Heart left ventricle (tissue), 16 donors: ENCODE data around the gene CELF5. TPM values are rescaled to one million over a fixed set of nuclear protein-coding genes. Genes with fewer than 3 reads are reported as not detected.

ENCODE experiments used
- ATAC-seq, 4 donors: fragments of 200-7000 bp; cut with Tn5 transposase; one replicate each; pipeline ENCODE4 v1.9.1; 2020 to 2022; ENCODE audit warnings: moderate library complexity in 4 of 4, mild to moderate bottlenecking in 3 of 4, moderate number of reproducible peaks in 1 of 4
- DNase-seq, 5 donors: peaks; one replicate each; pipeline ENCODE4 v3.0.0-alpha.2; 2020
- H3K27ac ChIP-seq, 12 donors: fragments of 200-600 bp; sonication (generic) in 4 of 12; one replicate each; pipeline versions ENCODE4 v1.5.0 to v1.8.0; 2016 to 2022; ENCODE audit warnings: mild to moderate bottlenecking in 2 of 12
- H3K27me3 ChIP-seq, 9 donors: fragments of 200-600 bp; sonication (generic) in 2 of 9; one replicate each; pipeline versions ENCODE4 v1.5.1 to v1.8.0; 2016 to 2022; ENCODE audit warnings: mild to moderate bottlenecking in 3 of 9
- H3K36me3 ChIP-seq, 9 donors: fragments of 200-600 bp; sonication (generic) in 2 of 9; one replicate each; pipeline versions ENCODE4 v1.5.0 to v1.8.0; 2018 to 2022; ENCODE audit warnings: mild to moderate bottlenecking in 2 of 9
- H3K4me1 ChIP-seq, 12 donors: fragments of 200-600 bp; sonication (generic) in 4 of 12; one replicate each; pipeline versions ENCODE4 v1.5.0 to v1.8.0; 2016 to 2022; ENCODE audit warnings: mild to moderate bottlenecking in 3 of 12
- H3K4me3 ChIP-seq, 12 donors: fragments of 200-600 bp; sonication (generic) in 4 of 12; one replicate each; pipeline versions ENCODE4 v1.5.0 to v1.8.0; 2017 to 2022; ENCODE audit warnings: mild to moderate bottlenecking in 9 of 12, moderate library complexity in 4 of 12
- H3K9me3 ChIP-seq, 12 donors: fragments of 200-600 bp; sonication (generic) in 4 of 12; one replicate each; pipeline versions ENCODE4 v1.5.0 to v1.8.0; 2016 to 2022; ENCODE audit warnings: mild to moderate bottlenecking in 1 of 12
- POLR2A ChIP-seq, 2 donors: fragments of 450-650 bp; IDR thresholded peaks; one replicate each; pipeline ENCODE4 v1.6.1; 2017; ENCODE audit warnings: antibody characterized with exemption in 2 of 2, mild to moderate bottlenecking in 2 of 2, moderate library complexity in 2 of 2
- WGBS, 4 donors: extraction: QIAGEN DNeasy Blood & Tissue Kit in 2 of 4; methylation state at CpG; one replicate each; pipeline versions ENCODE4 v1.1.5 to v1.1.7; 2013 to 2018; 5-methylcytosine and 5-hydroxymethylcytosine counted together
- intact Hi-C, 10 donors: fragments of 100-400 bp; cut with DNase I; formaldehyde crosslinking; loops; one replicate each; pipeline versions ENCODE4 v1.11.1 to v1.14.2; 2022
- polyA plus RNA-seq, 2 donors: library from polyadenylated mRNA; stranded (reverse); fragments of 200-250 nt; gene quantifications; one replicate each; pipeline ENCODE4 v1.2.3, GENCODE V29; 2013
- total RNA-seq, 9 donors: library from RNA; depleted of rRNA in 2 of 9; stranded (reverse); fragments of >200 nt in 2 of 9; fragmentation: NEBNext Ultra II Directional in 3 of 9; extraction: Animal tissue kit (Norgen Biotek cat#: 25700) in 3 of 9; gene quantifications; one replicate each; pipeline versions ENCODE4 v1.1.0 to v1.2.4, GENCODE V29; 2016 to 2023
- TF ChIP-seq, protein P1 (sequence below), 12 donors: fragments of 200-600 bp; sonication (generic) in 4 of 12; IDR thresholded peaks; one replicate each; pipeline versions ENCODE4 v1.5.0 to v1.8.0; 2018 to 2022; ENCODE audit warnings: antibody characterized with exemption in 12 of 12, mild to moderate bottlenecking in 5 of 12
- donor health status: ischemic (EF 13 %, LVEDD 7.1; RV severe dilation, severe dysfunction).
- donor health status: healthy with polysubstance abuse.
- donor health status: DM: no; HTN: yes; CAD: no.
- donor health status: DM: no; HTN: no; CAD: no.
- donor health status: ischemic (EF 25% LVEDD 6.9; RV normal size, moderate dysfunction).
- donor health status: ischemic (EF 25% LVEDD 5.7; RV mildly dilated, moderate dysfunction).
- donor health status: healthy.
- donor health status: DM: yes; HTN: yes; CAD: no.
- donor health status: ischemic (EF 35%, LVEDD 5.7; RV mildly dilated, moderate dysfunction).
- donor health status: nonischemic (EF 11% LVEDD 7.7; RV severe dilation, severe dysfunction).
- donor health status: DM: yes; HTN: yes; CAD: no.
- donor health status: PGD.
- donor health status: ischemic (EF 29% LVEDD 5.4; RV normal size, mild dysfunction).
- donor health status: nonischemic (EF 23%, LVEDD 6.1; RV moderate dilation, normal function).

CELF5 gene
- total and polyA plus RNA-seq, 11 donors: not detected

DNA sequence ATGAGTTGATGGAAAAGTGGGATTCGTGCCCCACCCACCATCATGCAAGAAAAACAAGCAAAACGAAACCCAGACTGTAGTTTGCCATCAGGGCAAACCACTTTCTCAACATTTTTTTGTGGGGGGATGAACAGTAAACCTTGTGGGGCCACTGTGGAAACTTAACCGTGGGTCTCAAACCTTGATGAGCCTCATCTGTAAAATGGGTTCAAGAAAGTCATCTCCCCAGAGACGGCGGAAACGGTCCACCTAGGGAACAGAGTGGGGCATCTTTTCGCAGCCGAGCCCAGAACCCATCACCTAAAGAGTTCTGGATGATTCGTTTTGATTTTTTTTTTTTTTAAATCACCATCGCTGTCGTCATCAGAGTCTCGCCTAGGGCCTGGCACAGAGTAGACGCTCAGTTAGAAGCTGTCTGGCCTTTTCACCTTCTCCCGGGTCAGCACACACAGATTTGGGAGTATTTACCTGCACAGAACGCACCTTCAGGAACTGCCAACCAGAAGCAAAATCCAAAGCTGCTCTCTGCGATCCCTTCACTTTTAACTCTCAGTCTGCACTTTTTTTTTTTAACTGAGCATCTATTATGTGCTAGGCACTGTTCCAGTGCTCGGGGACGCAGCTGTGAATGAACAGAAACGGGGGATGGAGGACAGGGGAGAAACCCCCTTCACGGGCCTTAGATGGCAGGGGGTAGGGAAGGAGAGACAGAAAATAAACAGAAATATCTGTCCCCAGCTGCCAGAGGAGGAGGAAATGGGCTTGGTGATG lies 69.8 kb downstream of the CELF5 start:
- Histone ChIP-seq H3K27ac (no peak overlapping the region), H3K36me3 (no peaks in the 10 kb centered on the region), H3K4me1 (no peaks in the 10 kb centered on the region), H3K27me3 (peaks cover 0 to 50% (median 22%) of the 10 kb centered on the region in 9 donors), H3K4me3 (no peak overlapping the region), H3K9me3 (no peaks in the 10 kb centered on the region)
- DNase-seq: no peak
- ATAC-seq: no peak
- TF ChIP-seq, protein P1, sequence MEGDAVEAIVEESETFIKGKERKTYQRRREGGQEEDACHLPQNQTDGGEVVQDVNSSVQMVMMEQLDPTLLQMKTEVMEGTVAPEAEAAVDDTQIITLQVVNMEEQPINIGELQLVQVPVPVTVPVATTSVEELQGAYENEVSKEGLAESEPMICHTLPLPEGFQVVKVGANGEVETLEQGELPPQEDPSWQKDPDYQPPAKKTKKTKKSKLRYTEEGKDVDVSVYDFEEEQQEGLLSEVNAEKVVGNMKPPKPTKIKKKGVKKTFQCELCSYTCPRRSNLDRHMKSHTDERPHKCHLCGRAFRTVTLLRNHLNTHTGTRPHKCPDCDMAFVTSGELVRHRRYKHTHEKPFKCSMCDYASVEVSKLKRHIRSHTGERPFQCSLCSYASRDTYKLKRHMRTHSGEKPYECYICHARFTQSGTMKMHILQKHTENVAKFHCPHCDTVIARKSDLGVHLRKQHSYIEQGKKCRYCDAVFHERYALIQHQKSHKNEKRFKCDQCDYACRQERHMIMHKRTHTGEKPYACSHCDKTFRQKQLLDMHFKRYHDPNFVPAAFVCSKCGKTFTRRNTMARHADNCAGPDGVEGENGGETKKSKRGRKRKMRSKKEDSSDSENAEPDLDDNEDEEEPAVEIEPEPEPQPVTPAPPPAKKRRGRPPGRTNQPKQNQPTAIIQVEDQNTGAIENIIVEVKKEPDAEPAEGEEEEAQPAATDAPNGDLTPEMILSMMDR (IDR thresholded peaks at IDR 0.05): no peak
- no peak for TF ChIP-seq POLR2A (IDR thresholded peaks at IDR 0.05)
- intact Hi-C loops: no loop called here
- WGBS, 4 donors: 75 to 88% (median 81%) methylated on average over 20 of the region's 20 CpGs

DNA sequence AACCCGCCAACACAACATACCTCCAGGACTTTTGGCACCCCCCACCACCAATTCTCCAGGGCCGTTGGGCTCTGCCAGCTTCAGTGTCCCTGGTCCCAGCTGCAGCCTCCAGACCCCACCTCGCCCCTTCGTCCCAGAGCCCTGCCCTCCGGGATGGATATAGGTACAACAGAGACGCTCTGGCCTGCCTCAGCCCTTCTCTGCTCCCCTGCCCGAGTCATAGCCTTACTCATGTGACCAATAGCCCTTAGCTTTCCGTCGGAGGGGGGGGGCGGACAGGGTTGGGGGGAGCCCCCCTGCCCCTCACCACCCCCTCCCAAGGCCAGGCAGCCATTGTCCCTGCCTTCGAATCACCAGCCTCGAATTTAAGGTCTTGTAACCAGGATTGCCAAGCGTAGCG lies 71.1 kb downstream of the CELF5 start:
- ATAC-seq (no peak), DNase-seq (no peak)
- no peak overlapping the region for H3K27ac ChIP-seq
- intact Hi-C loops: no loop called here
- no peaks in the 10 kb centered on the region for H3K4me1 ChIP-seq
- no peaks in the 10 kb centered on the region for H3K36me3 ChIP-seq
- no peak overlapping the region for H3K4me3 ChIP-seq
- peaks cover 0 to 45% (median 14%) of the 10 kb centered on the region in 9 donors for H3K27me3 ChIP-seq
- H3K9me3 ChIP-seq: no peaks in the 10 kb centered on the region
- TF ChIP-seq POLR2A (IDR thresholded peaks at IDR 0.05): no peak
- TF ChIP-seq, protein P1 (IDR thresholded peaks at IDR 0.05): no peak
- 43 to 60% (median 49%) methylated on average over 12 to 14 of the region's 14 CpGs for WGBS, 4 donors

DNA sequence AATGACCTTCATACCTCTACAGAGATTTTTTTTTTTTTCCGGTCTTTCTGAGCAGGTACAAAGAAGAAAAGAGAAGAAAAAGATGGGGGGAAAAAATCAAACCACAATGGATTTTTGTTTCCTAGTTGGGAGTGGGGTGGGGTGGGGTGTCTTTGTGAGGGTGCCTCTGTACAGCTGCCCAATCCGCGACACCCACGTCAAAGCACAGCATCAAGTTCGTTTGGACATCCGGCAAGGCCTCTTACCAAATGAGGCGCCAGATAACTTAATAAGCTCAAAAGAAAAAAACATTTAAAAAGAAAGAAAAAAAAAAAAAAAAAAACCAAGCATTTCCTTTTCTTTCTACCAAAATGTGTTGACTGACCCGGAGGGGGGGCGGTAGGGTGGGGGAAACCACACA lies 71.6 kb downstream of the CELF5 start:
- Histone ChIP-seq H3K9me3 (no peaks in the 10 kb centered on the region), H3K36me3 (no peaks in the 10 kb centered on the region), H3K27me3 (peaks cover 0 to 45% (median 11%) of the 10 kb centered on the region in 9 donors), H3K27ac (no peak overlapping the region), H3K4me1 (no peaks in the 10 kb centered on the region), H3K4me3 (no peak overlapping the region)
- 64 to 74% (median 71%) methylated on average over 9 of the region's 9 CpGs for WGBS, 4 donors
- ATAC-seq (no peak), DNase-seq (no peak)
- TF ChIP-seq, protein P1 (IDR thresholded peaks at IDR 0.05): no peak
- TF ChIP-seq POLR2A (IDR thresholded peaks at IDR 0.05): no peak
- intact Hi-C loops: no loop called here

DNA sequence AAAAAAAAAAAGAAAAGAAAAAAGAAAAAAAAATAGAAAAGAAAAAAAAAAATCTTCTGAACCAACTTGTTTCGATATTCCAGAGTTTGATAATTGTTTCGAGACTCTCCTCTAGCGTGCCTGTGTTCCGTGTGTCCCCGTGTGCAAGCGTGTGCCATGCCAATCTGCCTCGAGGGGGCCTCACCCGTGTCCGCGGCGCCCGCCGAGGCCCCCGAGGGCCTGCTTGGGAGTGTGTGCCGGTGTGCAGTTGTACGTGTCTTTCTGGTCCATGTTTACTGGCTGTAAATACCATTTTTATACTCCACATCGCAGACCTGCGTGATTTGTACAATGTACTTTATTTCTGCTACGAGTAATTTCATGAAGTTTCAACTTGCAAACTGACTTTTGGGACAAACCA lies 72.0 kb downstream of the CELF5 start:
- no peak overlapping the region for H3K27ac ChIP-seq
- no peaks in the 10 kb centered on the region for H3K36me3 ChIP-seq
- DNase-seq (no peak), ATAC-seq (no peak)
- TF ChIP-seq, protein P1 (IDR thresholded peaks at IDR 0.05): no peak
- TF ChIP-seq POLR2A (IDR thresholded peaks at IDR 0.05): no peak
- peaks cover 0 to 43% (median 8%) of the 10 kb centered on the region in 9 donors for H3K27me3 ChIP-seq
- no peaks in the 10 kb centered on the region for H3K9me3 ChIP-seq
- intact Hi-C loops: no loop called here
- 86 to 91% (median 88%) methylated on average over 19 of the region's 19 CpGs for WGBS, 4 donors
- H3K4me1 ChIP-seq: no peaks in the 10 kb centered on the region
- H3K4me3 ChIP-seq: no peak overlapping the region
